Measurements from ENCODE around the gene WNT11.
"Not testable (repeated sequence)": the region's sequence is repeated elsewhere in the genome, so short reads cannot be mapped to it uniquely, and the experiment has no call there.

The WNT11 gene

DNA sequence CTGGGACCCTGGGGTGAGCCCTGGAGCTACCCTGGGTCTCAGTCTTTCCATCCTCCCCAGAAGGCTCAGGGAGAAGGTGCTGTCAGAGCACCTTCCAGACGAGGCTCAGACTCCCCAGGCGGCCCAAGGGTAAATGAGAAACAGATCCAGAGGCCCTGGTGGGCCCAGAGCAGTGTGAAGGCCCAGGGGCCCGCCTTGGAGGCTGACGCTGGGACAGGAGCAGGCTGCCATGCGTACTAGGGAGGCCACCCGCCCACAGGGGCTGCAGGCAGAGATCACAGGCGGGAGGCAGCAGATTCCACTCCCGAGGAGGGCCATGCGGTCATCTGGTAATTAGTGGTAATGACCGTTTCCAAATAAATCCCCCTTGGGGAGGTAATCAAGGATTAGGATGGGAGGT is 5.2 kb downstream of the WNT11 start:
- DNase-seq: no peak

DNA sequence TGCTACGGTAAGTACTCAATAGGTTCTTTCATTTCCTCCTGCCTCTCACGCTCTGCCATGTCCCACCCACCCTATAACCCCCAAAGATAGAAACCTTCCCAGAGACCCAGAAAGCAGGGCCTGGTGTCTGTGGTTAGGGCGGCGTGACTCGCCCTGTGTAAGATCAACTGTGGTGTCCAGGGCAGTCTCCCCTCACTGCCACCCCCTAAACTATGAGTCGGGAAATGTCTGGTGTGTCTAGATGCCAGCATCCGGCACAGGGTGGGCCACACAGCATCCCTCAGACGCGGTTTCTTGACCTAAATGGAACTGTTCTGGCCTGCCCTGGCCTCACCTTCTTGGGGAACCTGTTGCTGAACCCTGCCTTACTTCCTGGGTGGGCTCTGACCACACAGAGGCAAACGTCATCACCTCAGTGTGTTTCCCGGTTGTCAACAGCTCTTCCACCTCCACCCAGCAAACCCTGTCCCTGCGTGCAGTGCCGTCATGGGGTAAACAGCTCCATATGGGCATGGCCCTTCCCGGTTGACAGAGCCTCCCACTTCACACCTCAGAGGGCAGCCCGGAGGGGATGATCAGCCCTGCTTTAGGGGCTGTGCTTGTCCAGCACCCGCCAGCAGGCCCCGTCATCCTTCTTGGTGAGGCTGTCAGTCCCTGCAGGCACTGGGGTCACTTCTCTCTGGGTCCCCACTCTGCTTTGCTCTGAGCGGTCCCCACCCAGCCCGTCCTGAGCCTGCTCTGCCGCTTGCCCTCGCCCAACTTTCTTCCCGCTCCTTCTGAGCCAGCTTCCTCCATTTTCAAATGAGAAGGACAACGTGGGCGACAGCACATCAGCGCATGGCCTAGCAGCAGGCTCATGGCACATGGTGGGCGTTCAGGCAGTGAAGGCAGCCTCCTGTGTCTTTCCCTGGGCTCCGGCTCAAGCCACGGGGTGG is 6.0 kb downstream of the WNT11 start:
- DNase-seq: no peak

DNA sequence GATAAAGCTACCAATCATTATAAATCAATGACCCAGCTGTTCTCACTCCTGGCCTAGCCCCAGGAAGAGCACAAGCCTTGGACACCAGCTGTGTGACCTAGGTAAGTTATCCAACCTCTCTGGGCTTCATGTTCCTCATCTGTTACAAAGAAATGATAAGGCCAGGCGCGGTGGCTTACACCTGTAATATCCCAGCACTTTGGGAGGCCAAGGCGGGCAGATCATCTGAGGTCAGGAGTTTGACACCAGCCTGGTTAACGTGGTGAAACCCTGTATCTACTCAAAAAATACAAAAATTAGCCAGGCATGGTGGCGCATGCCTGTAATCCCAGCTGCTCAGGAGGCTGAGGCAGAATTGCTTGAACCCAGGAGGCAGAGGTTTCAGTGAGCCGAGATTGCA is 7.6 kb downstream of the WNT11 start:
- DNase-seq: not testable (repeated sequence)

DNA sequence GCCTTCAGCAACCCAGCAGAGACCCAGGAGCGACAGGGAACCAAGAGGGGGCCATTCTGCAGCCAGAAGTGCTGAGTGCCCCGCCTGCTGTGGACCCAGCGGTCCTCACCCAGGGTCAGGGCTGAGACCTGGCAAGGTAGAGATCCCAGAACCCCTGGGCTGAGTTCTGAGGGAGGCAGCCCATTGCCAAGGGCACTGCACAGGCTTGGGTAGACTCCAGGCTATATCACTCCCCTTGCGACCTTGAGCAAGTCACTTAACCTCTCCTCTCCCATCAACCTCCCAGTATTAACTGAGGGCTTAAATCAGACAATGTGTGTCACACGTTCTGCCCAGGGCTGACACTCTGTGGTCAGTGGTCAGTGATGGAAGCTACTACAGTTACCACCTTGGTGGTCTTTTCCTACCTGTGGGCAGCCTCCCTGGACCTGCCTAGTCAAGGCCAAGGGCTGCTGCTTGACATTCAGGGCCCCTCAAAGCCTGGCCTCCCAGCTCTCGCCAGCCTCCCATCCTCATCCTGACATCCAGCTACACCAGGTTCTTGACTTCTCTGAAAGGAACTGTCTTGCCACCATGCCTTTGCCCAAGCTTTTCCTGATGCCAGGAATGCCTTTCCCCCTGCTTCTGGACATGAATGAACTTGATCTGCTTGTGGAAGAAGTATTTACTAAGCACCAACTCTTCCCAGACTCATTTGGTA is 8.2 kb downstream of the WNT11 start:
- no peak for DNase-seq

DNA sequence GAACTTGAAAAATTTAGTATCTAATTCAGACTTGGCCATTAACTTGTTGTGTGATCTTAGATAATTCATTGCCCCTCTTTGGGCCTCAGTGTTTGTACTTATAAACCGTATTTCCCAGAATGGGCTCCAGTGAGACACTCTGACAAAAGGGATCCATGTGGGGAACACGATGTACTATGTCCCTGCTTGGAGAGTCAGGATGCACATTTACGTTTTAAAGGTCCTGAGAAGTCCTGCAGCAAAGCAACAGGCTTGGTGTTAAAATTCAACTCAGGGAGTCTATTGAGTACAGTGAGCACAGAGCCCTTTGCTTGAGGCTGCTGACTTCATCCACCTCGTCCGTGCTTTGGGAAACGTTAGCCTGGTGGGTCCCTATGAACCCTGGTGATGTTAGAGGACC is 9.0 kb downstream of the WNT11 start:
- no peak for DNase-seq

DNA sequence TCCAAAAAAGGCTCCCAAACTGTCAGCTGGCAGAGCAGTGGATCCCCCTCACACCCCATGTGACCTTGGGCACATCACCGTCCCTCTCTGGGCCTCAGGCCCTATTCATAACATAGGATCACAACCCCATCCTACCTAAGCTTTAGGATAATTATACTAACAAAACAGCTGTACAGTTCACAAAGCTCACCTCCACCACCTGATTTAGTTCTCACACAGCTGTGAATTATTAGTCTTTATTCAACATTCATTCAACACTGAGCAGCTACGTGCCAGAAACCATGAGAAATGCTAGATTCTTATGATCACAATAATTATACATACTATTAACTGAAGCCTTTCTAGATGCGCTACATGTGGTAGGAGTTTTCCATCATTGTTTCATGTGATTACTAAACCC is 9.5 kb downstream of the WNT11 start:
- no peak for DNase-seq

DNA sequence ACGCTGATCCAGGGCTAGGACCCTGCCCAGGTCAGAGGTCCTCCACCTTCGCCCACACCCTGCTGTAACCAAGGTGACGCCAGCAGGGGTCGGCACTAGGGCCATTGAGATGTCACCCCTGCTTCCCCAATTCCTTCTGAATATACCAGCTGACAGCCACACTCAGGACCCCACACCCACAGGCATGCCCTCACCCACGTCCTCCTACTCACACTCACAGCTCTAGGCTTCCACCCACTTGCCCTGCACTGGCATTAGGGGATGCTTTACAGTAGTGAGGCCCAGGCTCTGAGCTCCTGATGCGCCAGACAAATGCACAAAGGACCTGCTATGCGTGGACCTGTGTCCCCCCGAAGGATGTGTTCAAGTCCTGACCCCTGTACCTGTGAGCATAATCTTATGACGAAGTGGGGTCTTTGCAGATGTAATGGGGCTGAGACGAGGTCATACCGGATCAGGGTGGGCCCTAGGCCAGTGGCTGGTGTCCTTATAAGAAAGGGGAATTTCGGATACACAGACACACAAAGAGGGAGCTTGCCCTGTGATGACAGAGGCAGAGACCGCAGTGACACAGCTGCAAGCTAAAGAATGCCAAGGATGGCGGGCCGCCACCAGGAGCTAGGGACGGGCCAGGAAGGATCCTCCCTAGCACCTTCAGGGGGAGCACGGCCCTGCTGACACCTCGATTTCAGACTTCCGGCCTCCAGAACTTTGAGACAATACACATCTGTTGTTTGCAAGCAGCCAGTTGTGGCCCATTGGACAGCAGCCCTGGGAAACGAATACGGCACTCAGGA is 11.2 kb downstream of the WNT11 start:
- no peak for DNase-seq

DNA sequence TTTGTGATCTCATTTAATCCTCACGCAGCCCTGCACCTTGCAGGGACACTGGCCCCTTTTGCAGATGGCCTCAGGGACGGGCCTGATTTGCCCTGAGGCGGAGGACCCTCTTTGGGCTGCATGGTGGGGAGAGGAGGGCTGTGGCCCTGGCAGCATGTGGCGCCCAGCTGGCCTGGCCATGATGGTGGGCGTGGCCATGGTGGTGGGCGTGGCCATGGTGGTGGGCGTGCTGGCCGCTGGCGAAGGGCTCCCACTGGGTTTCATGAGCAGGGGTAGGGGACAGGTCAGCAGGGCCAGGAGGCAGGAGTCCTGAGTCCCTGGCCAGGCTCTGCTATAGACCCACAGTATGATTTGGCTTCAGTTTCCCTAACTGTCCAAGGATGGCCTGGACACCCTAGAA is 13.1 kb downstream of the WNT11 start:
- no peak for DNase-seq

DNA sequence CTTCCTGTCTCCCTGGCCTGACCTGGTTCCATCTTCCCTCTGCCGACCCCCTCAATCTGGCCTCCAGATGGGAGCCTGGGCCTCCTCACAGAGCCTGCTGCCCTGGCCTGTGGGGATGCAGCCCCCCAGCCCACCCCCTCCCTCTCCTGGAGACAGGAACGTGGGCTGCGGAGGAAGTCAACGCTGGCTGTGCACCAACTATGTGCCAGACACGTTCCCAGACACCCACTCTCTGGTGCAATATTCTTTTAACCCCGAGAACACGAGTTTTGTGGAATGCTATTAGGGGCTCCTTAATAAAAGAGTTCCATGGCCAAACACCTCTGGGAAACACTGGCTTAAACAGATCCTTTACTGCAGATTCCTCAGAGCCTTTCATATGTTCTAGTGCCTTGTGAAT is 15.9 kb downstream of the WNT11 start:
- DNase-seq: no peak

DNA sequence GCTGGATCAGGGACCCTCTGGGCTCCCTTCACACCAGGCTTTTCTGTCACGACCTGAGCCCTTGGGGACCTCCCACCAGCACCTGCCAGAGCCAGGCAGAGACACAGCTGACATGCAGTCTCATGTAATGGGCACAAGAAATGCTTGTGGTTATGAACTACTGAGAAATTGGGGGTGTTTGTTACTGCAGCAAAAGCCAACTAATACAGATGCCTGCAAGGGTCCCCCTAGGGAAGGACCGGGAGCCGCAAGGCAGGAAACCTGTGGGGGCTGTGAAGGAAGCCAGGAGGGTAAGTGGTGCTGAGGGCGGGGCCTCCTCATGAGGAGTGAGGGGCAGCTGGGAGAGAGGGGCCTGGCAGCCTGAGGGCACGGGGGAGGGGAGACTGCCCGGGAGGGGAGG is 16.6 kb downstream of the WNT11 start:
- no peak for DNase-seq

DNA sequence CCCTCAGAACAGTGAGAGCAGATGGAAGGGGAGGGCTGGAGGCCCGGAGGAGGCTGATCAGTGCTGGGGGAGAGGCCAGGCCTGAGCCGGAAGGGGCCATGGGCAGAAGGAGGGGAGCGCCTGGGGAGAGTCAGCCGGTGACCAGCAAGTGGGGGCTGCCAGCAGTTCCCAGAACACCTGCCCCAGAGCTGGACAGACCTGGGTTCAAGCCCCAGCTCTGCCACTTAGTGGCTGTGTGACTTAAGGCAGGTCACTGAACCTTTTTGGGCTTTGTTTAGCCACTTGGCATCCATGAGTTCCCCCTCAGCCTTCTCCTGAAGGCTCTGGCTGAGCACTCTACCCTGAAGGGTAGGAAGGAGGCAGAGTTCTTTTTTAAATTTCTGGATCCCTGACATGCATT is 17.4 kb downstream of the WNT11 start:
- no peak for DNase-seq

DNA sequence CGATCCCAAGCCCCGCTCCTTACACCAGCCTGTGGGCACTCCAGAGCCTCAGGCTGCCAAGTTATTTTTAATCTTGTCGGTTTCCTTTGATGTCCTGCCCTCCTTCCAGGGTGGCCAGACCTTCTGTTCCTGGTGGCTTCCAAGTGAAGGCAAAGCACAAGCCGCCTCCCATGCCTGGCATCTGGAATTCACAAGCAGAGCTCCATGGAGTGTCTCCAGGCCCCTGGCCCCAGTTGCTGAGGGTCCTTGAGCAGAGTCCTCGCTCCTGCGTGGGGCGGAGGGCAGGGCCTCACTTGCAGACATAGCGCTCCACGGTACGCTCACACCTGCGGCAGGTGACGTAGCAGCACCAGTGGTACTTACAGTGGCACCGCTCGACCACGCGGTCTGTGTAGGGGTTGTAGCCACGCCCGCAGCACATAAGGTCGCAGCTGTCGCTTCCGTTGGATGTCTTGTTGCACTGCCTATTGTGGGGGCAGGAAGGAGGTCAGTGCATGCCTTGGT is 19.5 kb downstream of the WNT11 start:
- no peak for DNase-seq

DNA sequence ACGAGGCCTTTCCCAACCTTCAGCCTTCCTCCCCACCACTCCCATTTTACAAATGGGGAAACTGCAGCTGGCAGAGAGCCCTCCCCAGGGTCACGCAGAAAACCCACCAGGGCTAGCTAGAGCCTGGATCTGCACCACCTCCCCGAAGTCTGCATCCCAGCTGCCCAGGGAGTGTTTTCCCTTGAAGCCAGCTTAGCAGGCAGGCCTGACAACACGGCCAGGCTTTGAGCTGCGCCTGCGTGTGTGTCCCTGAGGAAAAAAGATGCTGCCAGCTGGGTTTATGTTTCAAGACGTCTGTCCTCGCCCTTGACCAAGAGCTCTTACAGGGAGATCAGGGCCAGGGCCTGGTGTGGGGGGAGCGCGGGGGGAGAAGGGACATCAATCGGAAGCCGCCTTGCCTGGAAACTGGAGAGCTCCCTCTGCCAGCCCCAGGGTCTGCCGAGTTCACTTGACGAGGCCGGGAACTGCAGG is 20.3 kb downstream of the WNT11 start:
- DNase-seq: no peak

DNA sequence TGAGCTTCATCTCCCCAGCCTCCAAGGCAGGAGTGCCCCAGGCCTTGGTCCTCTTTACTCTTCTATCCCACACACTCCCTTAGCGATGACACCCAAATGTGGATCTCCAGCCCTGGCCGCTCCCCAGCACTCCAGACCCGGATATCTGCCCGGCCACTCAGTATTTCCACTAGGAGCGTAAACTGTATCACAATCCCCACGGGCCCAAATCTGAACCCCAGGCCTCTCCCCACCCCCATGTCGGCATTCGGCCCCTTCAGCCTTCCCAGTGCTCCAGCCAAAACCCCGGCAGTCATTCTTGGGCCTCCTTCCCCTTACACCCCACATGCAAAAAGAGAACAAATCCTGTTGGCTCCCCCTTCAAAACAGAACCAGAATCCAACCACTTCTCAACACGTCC is 20.8 kb downstream of the WNT11 start:
- DNase-seq: no peak

DNA sequence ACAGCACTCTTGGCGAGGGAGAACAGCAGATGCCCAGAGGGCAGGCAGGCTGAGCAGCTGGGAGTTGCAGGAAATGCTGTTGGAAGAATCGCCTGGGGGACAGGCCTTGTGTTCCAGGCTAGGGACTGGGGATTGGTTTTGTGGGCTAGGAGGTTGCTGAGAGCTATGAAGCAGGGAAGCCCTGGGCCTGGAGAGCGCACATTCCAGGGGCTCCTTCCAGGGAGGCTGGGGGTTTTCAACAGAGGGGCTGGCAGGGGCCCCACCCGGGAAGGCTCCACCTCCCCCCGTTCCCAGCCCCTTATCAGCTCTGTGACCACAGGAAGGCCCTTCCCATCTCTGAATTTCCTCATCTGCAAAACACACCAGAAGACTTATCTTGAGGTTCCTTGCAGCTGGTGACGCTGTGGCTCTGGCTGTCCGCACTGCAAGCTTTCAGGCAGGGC is 21.7 kb downstream of the WNT11 start:
- no peak for DNase-seq

DNA sequence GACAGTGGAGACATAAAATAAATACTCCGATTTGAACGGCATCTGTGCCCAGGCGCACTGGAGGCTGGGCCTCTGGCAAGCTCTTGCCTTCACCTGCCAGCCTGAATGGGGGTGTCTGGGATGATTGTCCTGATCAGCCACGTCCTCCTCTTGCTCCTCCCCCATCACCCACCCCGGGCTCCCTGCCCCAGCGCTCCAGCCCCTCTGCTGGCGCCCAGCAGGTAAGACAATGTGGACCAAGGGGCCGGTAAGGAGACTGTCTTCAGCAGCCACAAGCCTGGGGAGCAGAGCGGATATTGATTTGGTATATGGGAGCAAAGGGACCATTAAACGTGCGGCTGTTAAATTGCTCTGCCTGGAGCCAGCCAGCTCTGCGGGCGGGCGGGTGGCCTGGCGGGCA is 24.9 kb downstream of the WNT11 start:
- no peak for DNase-seq

DNA sequence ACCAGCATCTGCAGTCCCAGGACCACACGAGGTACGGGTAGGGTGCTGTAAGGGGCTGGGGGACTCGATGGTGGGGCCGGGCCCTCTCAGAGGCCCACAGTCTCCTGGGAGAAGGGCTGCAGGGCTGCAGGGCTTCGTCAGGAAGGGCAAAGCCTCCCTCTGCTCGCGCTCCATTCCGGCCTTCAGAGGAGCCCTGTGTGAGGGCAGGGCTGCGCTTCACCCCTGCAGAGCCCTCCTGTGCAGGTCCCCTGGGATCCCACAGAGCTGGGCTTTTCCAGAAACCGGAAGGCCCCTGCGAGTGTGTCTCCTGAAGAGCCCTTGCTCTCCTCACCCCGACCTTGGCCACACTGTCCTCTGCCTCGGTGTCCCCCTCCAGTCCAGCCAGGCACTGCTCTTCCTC is 27.2 kb downstream of the WNT11 start:
- DNase-seq: no peak

DNA sequence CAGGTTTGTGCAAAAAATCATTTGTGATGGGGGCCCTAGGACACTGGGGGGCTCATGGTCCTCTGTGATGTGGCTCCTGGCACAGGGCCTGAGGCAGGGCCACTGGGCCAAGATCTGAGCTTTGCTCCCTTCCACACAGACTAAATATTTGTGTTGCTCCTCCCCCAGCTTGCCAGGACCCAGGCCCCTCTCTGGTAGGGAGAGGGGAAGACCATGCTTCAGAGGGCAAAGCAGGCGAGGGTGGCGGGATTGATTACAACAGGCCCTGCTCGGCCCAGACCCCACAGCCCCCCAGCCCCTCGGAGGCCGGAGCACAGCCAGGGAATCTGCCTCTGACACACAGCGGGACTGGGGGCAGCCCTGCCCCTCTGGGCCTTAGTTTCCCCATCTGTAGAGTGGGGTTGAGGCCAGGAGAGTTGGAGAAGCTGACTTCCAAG is 29.0 kb downstream of the WNT11 start:
- DNase-seq: no peak

DNA sequence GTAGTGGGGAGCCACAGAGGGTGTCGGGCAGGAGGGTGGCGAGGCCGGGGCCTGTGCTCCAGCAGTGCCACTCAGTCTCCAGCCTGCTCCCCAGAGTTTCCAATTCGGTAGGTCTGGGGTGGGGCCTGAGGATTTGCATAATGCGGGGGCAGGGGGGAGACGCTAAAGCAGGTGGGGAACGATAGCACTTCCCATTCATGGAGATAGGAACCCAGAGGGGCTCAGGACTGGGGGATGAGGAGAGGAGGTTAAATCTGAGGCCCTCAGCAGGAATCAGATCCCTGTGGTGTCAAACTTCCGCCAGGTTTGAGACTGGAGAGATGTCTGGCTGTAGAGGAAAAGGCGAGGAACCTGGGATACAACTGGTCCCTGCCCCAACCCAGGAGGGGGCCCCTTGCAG is 29.8 kb downstream of the WNT11 start:
- no peak for DNase-seq

DNA sequence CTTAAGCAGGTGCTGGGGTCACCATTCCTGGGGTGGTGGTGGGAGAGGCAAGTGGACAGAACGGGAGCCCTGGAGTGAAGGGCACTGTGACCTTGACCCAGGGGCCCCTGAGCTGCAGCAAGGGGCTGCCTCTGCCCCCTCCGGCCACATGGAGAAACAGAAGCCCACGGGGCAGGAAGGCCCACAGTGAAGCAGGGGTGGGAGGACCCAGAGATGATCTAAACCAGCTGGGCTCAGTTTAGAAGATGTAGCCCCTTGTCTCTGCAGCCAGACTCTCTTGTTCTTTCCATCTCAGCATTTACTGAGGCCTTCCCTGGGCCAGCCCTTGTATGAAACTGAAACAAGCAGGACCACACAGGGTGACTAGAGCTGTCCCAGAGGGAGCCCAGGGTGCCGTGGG is 30.5 kb downstream of the WNT11 start:
- no peak for DNase-seq

DNA sequence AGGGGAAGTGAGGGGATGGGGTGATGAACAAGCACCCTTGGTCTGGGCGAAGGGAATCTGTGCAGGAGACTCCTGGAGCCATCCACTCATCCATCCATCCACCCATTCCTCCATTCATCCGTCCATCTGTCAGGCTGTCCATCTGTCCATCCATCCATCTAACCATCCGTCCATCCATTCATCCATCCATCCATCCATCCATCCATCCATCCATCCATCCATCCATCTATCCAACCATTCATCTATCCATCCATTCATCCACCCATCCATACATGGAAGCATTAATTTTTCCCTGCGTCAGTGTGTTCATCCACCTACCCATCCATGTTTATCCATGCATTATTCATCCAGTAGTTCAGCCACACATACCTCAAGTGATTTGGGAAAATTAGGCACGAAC is 32.0 kb downstream of the WNT11 start:
- DNase-seq: no peak

DNA sequence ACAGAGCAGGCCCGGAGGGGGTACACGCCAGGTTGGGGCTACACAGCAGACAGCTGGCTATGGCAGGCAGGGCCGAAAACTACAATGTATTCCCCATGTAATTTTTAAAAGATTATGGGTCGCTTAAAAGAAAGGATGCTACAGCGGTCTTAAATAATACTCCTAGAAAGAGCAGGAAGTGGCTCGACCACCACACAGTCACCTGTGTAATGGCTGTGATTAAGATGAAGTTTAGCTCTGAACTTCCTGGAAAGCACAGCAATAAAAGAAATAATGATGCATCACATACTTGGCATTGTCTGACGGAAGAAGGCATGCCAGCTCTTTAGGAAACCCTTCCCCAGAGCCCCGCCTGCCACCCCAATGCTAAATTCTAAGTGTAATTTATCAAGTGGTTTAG is 32.6 kb downstream of the WNT11 start:
- no peak for DNase-seq

DNA sequence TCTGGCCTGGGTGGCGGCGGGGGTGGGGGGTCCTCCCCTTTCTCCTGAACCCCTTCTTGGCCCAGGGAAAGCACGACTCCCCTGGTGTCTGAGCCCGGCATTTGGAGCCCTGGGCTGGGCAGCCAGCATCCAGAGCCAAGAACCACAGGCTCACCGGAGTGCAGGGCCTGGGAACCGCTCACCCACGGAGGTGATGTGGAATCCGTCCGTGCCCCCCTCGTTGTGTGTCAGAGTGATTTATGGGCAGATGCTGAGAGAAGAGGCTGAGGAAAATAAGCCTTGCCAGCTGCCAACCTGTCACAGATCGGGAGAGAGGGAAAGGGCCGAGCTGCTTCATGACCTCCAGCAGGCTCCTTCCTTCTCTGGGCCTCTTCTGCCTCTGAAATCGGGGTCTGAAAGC is 33.7 kb downstream of the WNT11 start:
- DNase-seq: no peak
